ENCODE measurements around the gene CD109. TPM values are rescaled to one million over a fixed set of nuclear protein-coding genes. Genes with fewer than 3 reads are reported as not detected.
A peak's percentile ranks its signal among the peaks of the same experiment; 100 is the strongest.
"Not testable (repeated sequence)": the region's sequence is repeated elsewhere in the genome, so short reads cannot be mapped to it uniquely, and the experiment has no call there.

Gene CD109
- total RNA-seq, 1 experiment from 2014 or later, result 46.1 TPM

GRCh38 chr6:73802366-73802765 is 106.4 kb downstream of the CD109 start:
- intact Hi-C loops (cut with micrococcal nuclease; ENCODE audit: unreplicated experiment), result no loop called here
- no TSS peak for BruUV-seq (replicated peaks)

GRCh38 chr6:73803562-73804241 is 107.7 kb downstream of the CD109 start:
- Histone ChIP-seq H3K27me3 (ENCODE audit: control insufficient read depth, insufficient read depth, low read length) (no peaks in the 10 kb centered on the region), H3K4me1 (ENCODE audit: control insufficient read depth, insufficient read depth, low read length) (no peaks in the 10 kb centered on the region), H3K9me3 (ENCODE audit: control insufficient read depth, insufficient read depth, low read depth, low read length) (no peaks in the 10 kb centered on the region), H3K4me3 (ENCODE audit: low read depth in 2 of 2, low read length in 2 of 2) (no peak overlapping the region), H3K27ac (ENCODE audit: low read length) (no peak overlapping the region), H3K36me3 (ENCODE audit: control insufficient read depth, insufficient read depth, low read length) (no peaks in the 10 kb centered on the region)
- no peak for TF ChIP-seq SIN3A (IDR thresholded peaks at IDR 0.05; ENCODE audit: borderline replicate concordance, insufficient read depth, low read depth, low read length)
- TF ChIP-seq, protein P1, sequence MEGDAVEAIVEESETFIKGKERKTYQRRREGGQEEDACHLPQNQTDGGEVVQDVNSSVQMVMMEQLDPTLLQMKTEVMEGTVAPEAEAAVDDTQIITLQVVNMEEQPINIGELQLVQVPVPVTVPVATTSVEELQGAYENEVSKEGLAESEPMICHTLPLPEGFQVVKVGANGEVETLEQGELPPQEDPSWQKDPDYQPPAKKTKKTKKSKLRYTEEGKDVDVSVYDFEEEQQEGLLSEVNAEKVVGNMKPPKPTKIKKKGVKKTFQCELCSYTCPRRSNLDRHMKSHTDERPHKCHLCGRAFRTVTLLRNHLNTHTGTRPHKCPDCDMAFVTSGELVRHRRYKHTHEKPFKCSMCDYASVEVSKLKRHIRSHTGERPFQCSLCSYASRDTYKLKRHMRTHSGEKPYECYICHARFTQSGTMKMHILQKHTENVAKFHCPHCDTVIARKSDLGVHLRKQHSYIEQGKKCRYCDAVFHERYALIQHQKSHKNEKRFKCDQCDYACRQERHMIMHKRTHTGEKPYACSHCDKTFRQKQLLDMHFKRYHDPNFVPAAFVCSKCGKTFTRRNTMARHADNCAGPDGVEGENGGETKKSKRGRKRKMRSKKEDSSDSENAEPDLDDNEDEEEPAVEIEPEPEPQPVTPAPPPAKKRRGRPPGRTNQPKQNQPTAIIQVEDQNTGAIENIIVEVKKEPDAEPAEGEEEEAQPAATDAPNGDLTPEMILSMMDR (IDR thresholded peaks at IDR 0.05), result peak; percentile 78
- ATAC-seq (peak; percentile 66; the same call in 1 of the 2 replicates), DNase-seq (ENCODE audit: low read depth, low spot score) (no peak)
- BruUV-seq (replicated peaks), result no TSS peak
- CTCF ChIA-PET, result no interaction called here
- POLR2A ChIA-PET, result no interaction called here
- intact Hi-C loops (cut with micrococcal nuclease; ENCODE audit: unreplicated experiment), result no loop called here
- in situ Hi-C loops (cut with HindIII; ENCODE audit: low pct_unique_long_range_greater_than_20kb, low sequenced_read_pairs), result no loop called here

More at GRCh38 chr6:73802366-73802765, 106.4 kb downstream of the CD109 start:
- no peaks in the 10 kb centered on the region for H3K9me3 ChIP-seq (ENCODE audit: control insufficient read depth, insufficient read depth, low read depth, low read length)
- H3K4me1 ChIP-seq (ENCODE audit: control insufficient read depth, insufficient read depth, low read length), result no peaks in the 10 kb centered on the region
- POLR2A ChIA-PET, result no interaction called here
- no peak for ATAC-seq
- no peak for DNase-seq (ENCODE audit: low read depth, low spot score)
- TF ChIP-seq, protein P1 (IDR thresholded peaks at IDR 0.05), result no peak
- no peak for TF ChIP-seq SIN3A (IDR thresholded peaks at IDR 0.05; ENCODE audit: borderline replicate concordance, insufficient read depth, low read depth, low read length)
- no peak for TF ChIP-seq TCF7L2 (IDR thresholded peaks at IDR 0.05; ENCODE audit: low read depth, low read length)
- no peak for TF ChIP-seq REST (IDR thresholded peaks at IDR 0.05; ENCODE audit: insufficient read depth in 1 of 2, low read depth in 2 of 2, low read length in 1 of 2)
- no peak for TF ChIP-seq POLR2AphosphoS5 (IDR thresholded peaks at IDR 0.05; ENCODE audit: low read depth, low read length)
- H3K4me3 ChIP-seq (ENCODE audit: low read depth in 2 of 2, low read length in 2 of 2), result no peak overlapping the region
- H3K36me3 ChIP-seq (ENCODE audit: control insufficient read depth, insufficient read depth, low read length), result no peaks in the 10 kb centered on the region
- in situ Hi-C loops (cut with HindIII; ENCODE audit: low pct_unique_long_range_greater_than_20kb, low sequenced_read_pairs), result no loop called here
- CTCF ChIA-PET, result no interaction called here
- H3K27ac ChIP-seq (ENCODE audit: low read length), result no peak overlapping the region
- no peaks in the 10 kb centered on the region for H3K27me3 ChIP-seq (ENCODE audit: control insufficient read depth, insufficient read depth, low read length)

GRCh38 chr6:73805221-73805620 is 109.2 kb downstream of the CD109 start:
- H3K9me3 ChIP-seq (ENCODE audit: control insufficient read depth, insufficient read depth, low read depth, low read length); in situ Hi-C loops (cut with HindIII; ENCODE audit: low pct_unique_long_range_greater_than_20kb, low sequenced_read_pairs); ATAC-seq; H3K27ac ChIP-seq (ENCODE audit: low read length); H3K4me1 ChIP-seq (ENCODE audit: control insufficient read depth, insufficient read depth, low read length); POLR2A ChIA-PET; H3K27me3 ChIP-seq (ENCODE audit: control insufficient read depth, insufficient read depth, low read length); DNase-seq (ENCODE audit: low read depth, low spot score); BruUV-seq (replicated peaks); H3K4me3 ChIP-seq (ENCODE audit: low read depth in 2 of 2, low read length in 2 of 2); intact Hi-C loops (cut with micrococcal nuclease; ENCODE audit: unreplicated experiment); H3K36me3 ChIP-seq (ENCODE audit: control insufficient read depth, insufficient read depth, low read length); CTCF ChIA-PET: not testable (repeated sequence)

GRCh38 chr6:73805982-73806381 is 110.0 kb downstream of the CD109 start:
- ATAC-seq, CTCF ChIA-PET: not testable (repeated sequence)

More at GRCh38 chr6:73805982-73806381, 110.0 kb downstream of the CD109 start:
- H3K9me3 ChIP-seq (ENCODE audit: control insufficient read depth, insufficient read depth, low read depth, low read length); H3K4me3 ChIP-seq (ENCODE audit: low read depth in 2 of 2, low read length in 2 of 2); H3K4me1 ChIP-seq (ENCODE audit: control insufficient read depth, insufficient read depth, low read length); intact Hi-C loops (cut with micrococcal nuclease; ENCODE audit: unreplicated experiment); H3K36me3 ChIP-seq (ENCODE audit: control insufficient read depth, insufficient read depth, low read length); H3K27me3 ChIP-seq (ENCODE audit: control insufficient read depth, insufficient read depth, low read length); in situ Hi-C loops (cut with HindIII; ENCODE audit: low pct_unique_long_range_greater_than_20kb, low sequenced_read_pairs); H3K27ac ChIP-seq (ENCODE audit: low read length); POLR2A ChIA-PET; DNase-seq (ENCODE audit: low read depth, low spot score); BruUV-seq (replicated peaks): not testable (repeated sequence)

Measured in Panc1 (cell line).